ENCODE measurements around the gene CCR4.

GRCh38 chr3:32968920-32969389 lies 17.5 kb downstream of the CCR4 start:
- no peak for TF ChIP-seq ZNF274 (IDR thresholded peaks at IDR 0.05; ENCODE audit: low read depth, low read length)
- TF ChIP-seq YY1 (IDR thresholded peaks at IDR 0.05; ENCODE audit: insufficient read depth, insufficient read length) = no peak
